ENCODE results near the gene ZNF735.

- TF ChIP-seq CTCF (IDR thresholded peaks at IDR 0.05; ENCODE audit: low read depth, low read length, poor library complexity, severe bottlenecking) (no peak), EZH2phosphoT487 (IDR thresholded peaks at IDR 0.05; ENCODE audit: borderline replicate concordance, low read length) (no peak)
Measured at GRCh38 chr7:64182036-64182790, 24.8 kb upstream of the ZNF735 start.
